Measurements from ENCODE around the gene COQ5. TPM values are rescaled to one million over a fixed set of nuclear protein-coding genes. Genes with fewer than 3 reads are reported as not detected.

Gene COQ5
- total and polyA plus RNA-seq, 2 experiments from 2014 or later, result 30.7 to 32.6 TPM

GRCh38 chr12:120490833-120491512, 38.0 kb downstream of the COQ5 start (continued):
- TF ChIP-seq, protein P1, sequence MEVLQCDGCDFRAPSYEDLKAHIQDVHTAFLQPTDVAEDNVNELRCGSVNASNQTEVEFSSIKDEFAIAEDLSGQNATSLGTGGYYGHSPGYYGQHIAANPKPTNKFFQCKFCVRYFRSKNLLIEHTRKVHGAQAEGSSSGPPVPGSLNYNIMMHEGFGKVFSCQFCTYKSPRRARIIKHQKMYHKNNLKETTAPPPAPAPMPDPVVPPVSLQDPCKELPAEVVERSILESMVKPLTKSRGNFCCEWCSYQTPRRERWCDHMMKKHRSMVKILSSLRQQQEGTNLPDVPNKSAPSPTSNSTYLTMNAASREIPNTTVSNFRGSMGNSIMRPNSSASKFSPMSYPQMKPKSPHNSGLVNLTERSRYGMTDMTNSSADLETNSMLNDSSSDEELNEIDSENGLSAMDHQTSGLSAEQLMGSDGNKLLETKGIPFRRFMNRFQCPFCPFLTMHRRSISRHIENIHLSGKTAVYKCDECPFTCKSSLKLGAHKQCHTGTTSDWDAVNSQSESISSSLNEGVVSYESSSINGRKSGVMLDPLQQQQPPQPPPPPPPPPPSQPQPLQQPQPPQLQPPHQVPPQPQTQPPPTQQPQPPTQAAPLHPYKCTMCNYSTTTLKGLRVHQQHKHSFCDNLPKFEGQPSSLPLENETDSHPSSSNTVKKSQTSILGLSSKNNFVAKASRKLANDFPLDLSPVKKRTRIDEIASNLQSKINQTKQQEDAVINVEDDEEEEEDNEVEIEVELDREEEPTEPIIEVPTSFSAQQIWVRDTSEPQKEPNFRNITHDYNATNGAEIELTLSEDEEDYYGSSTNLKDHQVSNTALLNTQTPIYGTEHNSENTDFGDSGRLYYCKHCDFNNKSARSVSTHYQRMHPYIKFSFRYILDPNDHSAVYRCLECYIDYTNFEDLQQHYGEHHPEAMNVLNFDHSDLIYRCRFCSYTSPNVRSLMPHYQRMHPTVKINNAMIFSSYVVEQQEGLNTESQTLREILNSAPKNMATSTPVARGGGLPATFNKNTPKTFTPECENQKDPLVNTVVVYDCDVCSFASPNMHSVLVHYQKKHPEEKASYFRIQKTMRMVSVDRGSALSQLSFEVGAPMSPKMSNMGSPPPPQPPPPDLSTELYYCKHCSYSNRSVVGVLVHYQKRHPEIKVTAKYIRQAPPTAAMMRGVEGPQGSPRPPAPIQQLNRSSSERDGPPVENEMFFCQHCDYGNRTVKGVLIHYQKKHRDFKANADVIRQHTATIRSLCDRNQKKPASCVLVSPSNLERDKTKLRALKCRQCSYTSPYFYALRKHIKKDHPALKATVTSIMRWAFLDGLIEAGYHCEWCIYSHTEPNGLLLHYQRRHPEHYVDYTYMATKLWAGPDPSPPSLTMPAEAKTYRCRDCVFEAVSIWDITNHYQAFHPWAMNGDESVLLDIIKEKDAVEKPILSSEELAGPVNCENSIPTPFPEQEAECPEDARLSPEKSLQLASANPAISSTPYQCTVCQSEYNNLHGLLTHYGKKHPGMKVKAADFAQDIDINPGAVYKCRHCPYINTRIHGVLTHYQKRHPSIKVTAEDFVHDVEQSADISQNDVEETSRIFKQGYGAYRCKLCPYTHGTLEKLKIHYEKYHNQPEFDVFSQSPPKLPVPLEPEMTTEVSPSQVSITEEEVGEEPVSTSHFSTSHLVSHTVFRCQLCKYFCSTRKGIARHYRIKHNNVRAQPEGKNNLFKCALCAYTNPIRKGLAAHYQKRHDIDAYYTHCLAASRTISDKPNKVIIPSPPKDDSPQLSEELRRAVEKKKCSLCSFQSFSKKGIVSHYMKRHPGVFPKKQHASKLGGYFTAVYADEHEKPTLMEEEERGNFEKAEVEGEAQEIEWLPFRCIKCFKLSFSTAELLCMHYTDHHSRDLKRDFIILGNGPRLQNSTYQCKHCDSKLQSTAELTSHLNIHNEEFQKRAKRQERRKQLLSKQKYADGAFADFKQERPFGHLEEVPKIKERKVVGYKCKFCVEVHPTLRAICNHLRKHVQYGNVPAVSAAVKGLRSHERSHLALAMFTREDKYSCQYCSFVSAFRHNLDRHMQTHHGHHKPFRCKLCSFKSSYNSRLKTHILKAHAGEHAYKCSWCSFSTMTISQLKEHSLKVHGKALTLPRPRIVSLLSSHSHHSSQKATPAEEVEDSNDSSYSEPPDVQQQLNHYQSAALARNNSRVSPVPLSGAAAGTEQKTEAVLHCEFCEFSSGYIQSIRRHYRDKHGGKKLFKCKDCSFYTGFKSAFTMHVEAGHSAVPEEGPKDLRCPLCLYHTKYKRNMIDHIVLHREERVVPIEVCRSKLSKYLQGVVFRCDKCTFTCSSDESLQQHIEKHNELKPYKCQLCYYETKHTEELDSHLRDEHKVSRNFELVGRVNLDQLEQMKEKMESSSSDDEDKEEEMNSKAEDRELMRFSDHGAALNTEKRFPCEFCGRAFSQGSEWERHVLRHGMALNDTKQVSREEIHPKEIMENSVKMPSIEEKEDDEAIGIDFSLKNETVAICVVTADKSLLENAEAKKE (CRISPR knock-in tag; IDR thresholded peaks at IDR 0.05), result no peak

- Mint-ChIP-seq H3K36me3 (ENCODE audit: low read depth) (peaks cover 9% of the 10 kb centered on the region; the same call in 2 of the 3 replicates), H3K4me1 (peaks cover 3% of the 10 kb centered on the region), H3K27ac (no peak overlapping the region), H3K9me3 (no peaks in the 10 kb centered on the region), H3K4me3 (no peak overlapping the region), H3K27me3 (ENCODE audit: insufficient read depth, low read depth, poor library complexity) (peaks cover 2% of the 10 kb centered on the region)
- Histone ChIP-seq H3K4me3 (no peak overlapping the region), H3K27ac (ENCODE audit: low read depth) (no peak overlapping the region), H3K36me3 (ENCODE audit: insufficient read depth) (no peaks in the 10 kb centered on the region), H3K4me2 (no peak overlapping the region), H3F3A (replicated peaks; ENCODE audit: low read depth) (no peaks in the 10 kb centered on the region), H4K20me1 (replicated peaks; ENCODE audit: insufficient read depth) (no peaks in the 10 kb centered on the region), H3K79me2 (replicated peaks; ENCODE audit: insufficient read depth) (no peaks in the 10 kb centered on the region), H3K4me1 (ENCODE audit: insufficient read depth) (peaks cover 6% of the 10 kb centered on the region; the same call in 1 of the 2 replicates), H2AFZ (no peak overlapping the region), H3K9me2 (ENCODE audit: insufficient read depth) (no peaks in the 10 kb centered on the region), H3K27me3 (ENCODE audit: insufficient read depth) (no peaks in the 10 kb centered on the region)
- ATAC-seq (no peak), DNase-seq (ENCODE audit: low spot score) (no peak)
- TF ChIP-seq, protein P2, sequence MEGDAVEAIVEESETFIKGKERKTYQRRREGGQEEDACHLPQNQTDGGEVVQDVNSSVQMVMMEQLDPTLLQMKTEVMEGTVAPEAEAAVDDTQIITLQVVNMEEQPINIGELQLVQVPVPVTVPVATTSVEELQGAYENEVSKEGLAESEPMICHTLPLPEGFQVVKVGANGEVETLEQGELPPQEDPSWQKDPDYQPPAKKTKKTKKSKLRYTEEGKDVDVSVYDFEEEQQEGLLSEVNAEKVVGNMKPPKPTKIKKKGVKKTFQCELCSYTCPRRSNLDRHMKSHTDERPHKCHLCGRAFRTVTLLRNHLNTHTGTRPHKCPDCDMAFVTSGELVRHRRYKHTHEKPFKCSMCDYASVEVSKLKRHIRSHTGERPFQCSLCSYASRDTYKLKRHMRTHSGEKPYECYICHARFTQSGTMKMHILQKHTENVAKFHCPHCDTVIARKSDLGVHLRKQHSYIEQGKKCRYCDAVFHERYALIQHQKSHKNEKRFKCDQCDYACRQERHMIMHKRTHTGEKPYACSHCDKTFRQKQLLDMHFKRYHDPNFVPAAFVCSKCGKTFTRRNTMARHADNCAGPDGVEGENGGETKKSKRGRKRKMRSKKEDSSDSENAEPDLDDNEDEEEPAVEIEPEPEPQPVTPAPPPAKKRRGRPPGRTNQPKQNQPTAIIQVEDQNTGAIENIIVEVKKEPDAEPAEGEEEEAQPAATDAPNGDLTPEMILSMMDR (conservative IDR thresholded peaks at IDR 0.05; ENCODE audit: low read depth in 2 of 2), result no peak
Observed at GRCh38 chr12:120490325-120490724, 38.6 kb downstream of the COQ5 start.

Data from GM23338 (cell line).